ENCODE results near the gene ZMYM4. TPM values are rescaled to one million over a fixed set of nuclear protein-coding genes. Genes with fewer than 3 reads are reported as not detected.
"Not testable (repeated sequence)": the region's sequence is repeated elsewhere in the genome, so short reads cannot be mapped to it uniquely, and the experiment has no call there.

Gene ZMYM4
- total RNA-seq, 1 donor from 2014 or later = 49.0 TPM

- no peak for DNase-seq (ENCODE audit: low spot score)
These were observed 56.0 kb downstream of the ZMYM4 start for GRCh38 chr1:35324486-35324885.

GRCh38 chr1:35326246-35326866, 57.8 kb downstream of the ZMYM4 start:
- DNase-seq (ENCODE audit: low spot score) = no peak

GRCh38 chr1:35331618-35332017, 63.1 kb downstream of the ZMYM4 start:
- DNase-seq (ENCODE audit: low spot score) = not testable (repeated sequence)

- DNase-seq (ENCODE audit: low spot score) = no peak
These were observed 66.0 kb downstream of the ZMYM4 start for GRCh38 chr1:35334485-35334884.

GRCh38 chr1:35340519-35340918, 72.0 kb downstream of the ZMYM4 start:
- no peak for DNase-seq (ENCODE audit: low spot score)

- no peak for DNase-seq (ENCODE audit: low spot score)
These were observed 77.0 kb downstream of the ZMYM4 start for GRCh38 chr1:35345439-35345981.

GRCh38 chr1:35350872-35351271, 82.4 kb downstream of the ZMYM4 start:
- no peak for DNase-seq (ENCODE audit: low spot score)

GRCh38 chr1:35359995-35360394, 91.5 kb downstream of the ZMYM4 start:
- DNase-seq (ENCODE audit: low spot score) = no peak

GRCh38 chr1:35361638-35362037, 93.1 kb downstream of the ZMYM4 start:
- no peak for DNase-seq (ENCODE audit: low spot score)

- DNase-seq (ENCODE audit: low spot score) = no peak
These were observed 96.2 kb downstream of the ZMYM4 start for GRCh38 chr1:35364741-35365140.

- DNase-seq (ENCODE audit: low spot score) = no peak
These were observed 99.4 kb downstream of the ZMYM4 start for GRCh38 chr1:35367914-35368313.

GRCh38 chr1:35369922-35370671, 101.6 kb downstream of the ZMYM4 start:
- DNase-seq (ENCODE audit: low spot score) = no peak

- no peak for DNase-seq (ENCODE audit: low spot score)
These were observed 103.0 kb downstream of the ZMYM4 start for GRCh38 chr1:35371506-35371905.

GRCh38 chr1:35377555-35377954, 109.0 kb downstream of the ZMYM4 start:
- no peak for DNase-seq (ENCODE audit: low spot score)

- no peak for DNase-seq (ENCODE audit: low spot score)
These were observed 111.0 kb downstream of the ZMYM4 start for GRCh38 chr1:35379317-35380000.

- DNase-seq (ENCODE audit: low spot score) = not testable (repeated sequence)
These were observed 111.6 kb downstream of the ZMYM4 start for GRCh38 chr1:35380111-35380510.

GRCh38 chr1:35382107-35382506, 113.6 kb downstream of the ZMYM4 start:
- DNase-seq (ENCODE audit: low spot score) = no peak

- DNase-seq (ENCODE audit: low spot score) = no peak
These were observed 117.8 kb downstream of the ZMYM4 start for GRCh38 chr1:35386290-35386689.

- no peak for DNase-seq (ENCODE audit: low spot score)
These were observed 118.5 kb downstream of the ZMYM4 start for GRCh38 chr1:35386959-35387358.

GRCh38 chr1:35390600-35391494, 122.3 kb downstream of the ZMYM4 start:
- DNase-seq (ENCODE audit: low spot score) = no peak

GRCh38 chr1:35394386-35394785, 125.9 kb downstream of the ZMYM4 start:
- DNase-seq (ENCODE audit: low spot score) = no peak

Measured in mesenteric fat pad (tissue), 1 donor.